GDM1 (cell line): ENCODE data around the gene TEDC1.

Experiments used
- DNase-seq: peaks from one replicate; lab custom pipeline; 2025; lab: John Stamatoyannopoulos, UW

TEDC1 gene

DNA sequence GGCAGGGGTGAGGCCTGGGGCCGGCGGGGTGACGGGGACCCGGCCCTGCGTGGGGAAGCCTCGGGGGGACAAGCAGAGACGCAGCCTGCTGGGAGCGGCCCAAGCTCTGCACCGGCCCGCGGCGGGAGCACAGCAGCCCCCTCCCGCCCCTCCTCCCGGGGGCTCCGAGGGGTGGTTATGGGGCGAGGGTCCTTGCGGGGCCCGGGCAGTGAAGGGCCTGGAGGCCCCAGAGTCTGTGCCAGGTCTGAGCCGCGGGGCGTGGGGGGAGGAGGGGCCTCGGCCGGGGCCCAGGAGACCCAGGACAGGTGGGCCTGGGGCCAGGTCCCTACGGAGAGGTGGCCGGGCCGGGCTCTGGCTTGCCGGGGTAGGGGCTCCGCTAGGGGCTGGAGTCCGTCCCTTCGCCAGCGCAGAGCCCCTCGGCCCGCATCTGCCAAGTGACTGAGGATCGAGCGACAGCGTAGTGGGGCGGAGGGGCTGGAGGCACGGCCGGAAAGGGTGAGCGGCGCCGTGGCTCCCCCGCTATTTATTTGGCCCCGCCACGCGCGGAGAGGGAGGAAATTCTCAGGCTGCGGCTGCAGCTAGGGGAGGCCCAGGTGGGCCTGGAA lies 35.8 kb downstream of the TEDC1 start:
- no peak for DNase-seq

DNA sequence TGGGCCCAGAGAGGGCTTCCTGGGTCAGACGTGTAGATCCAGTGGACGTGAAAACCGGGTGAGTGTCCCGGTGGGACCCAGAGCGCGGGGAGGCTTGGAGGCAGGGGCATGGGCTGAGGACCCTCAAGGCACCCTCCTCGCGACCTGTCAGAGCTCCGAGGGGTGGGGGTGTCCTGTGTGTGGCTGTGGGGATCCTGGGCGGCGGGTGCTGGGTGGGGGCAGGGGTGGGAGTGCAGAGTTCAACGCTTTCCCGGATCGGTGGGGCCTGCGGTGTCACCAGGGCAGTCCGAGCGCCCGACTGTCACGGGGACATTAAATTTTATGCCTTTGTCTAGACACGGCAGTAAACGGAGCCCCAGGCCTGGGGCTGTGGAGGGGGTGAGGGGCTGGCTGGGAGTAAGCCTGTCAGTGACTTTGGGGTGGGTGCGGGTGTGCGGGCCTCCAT lies 36.4 kb downstream of the TEDC1 start:
- no peak for DNase-seq

DNA sequence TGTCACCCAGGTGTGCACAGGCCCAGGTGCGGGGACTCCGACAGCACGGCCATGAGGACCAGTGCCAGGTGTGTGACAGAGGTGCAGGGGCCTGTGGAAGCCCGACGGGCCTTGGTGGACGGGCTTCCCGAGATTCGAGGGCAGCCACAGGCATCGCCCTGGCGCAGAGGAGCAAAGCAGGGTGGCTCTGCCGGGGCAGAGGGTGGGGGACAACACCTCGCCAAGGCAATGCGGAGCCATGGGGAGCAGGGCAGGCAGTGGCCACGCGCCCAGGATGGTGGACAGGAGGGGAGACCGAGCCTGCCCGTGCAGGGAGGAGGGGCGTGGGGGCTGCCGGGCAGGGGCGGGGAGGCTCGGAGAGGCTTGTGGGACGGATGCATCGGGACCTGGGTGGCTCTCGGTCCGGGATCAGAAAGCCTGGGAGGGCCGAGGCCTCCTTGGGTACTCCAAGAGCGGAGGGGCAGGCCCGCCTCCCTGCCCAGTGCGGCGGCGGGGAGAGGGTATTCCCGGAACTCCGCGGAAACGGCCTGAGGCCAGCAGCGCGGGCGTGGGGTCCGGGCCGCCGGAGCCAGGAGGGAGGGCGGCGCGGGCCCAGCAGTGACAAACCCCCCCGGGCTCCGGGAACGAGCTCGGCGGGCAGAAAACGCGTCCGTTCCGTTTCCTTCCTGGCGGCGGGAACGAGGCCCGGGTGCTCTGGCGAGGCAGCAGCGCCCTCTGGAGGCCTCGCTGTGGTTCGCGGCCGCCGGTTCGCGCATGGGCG lies 37.0 kb downstream of the TEDC1 start:
- peak; percentile 69 for DNase-seq

- no peak for DNase-seq
These were observed 37.7 kb downstream of the TEDC1 start for GRCh38 chr14:105528586-105529318.

DNA sequence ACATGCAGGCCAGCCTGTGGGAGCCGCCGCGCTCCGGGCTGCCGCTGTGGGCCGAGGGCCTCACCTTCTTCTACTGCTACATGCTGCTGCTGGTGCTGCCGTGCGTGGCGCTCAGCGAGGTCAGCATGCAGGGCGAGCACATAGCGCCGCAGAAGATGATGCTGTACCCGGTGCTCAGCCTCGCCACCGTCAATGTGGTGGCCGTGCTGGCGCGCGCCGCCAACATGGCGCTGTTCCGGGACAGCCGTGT lies 38.2 kb downstream of the TEDC1 start:
- no peak for DNase-seq

DNA sequence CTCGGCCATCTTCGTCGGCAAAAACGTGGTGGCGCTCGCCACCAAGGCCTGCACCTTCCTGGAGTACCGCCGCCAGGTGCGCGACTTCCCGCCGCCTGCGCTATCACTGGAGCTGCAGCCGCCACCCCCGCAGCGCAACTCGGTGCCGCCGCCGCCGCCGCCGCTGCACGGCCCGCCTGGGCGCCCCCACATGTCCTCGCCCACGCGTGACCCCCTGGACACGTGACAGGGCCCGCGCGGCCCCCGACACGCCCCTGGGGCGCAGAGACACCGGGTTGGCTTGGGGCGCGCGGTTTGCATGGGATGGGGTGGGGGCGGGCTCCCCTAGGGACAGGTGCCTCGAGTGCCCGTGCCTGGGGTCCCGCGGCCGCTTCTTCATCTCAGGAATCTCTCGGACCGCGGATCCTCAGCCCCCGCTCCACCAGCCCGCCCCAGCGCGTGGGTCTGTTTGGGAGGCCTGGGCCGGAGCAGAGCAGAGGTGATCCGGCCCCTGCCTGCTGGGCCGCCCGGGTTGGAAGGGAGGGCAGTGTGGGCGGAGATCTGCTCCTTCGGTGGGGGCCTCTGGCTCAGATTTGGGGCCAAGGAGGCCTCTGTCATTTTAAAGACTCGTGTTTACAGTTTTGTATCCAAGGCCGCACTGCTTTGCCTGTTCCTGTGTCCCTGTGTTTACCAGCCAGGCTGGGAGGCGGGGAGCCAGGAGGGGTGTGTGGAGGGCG lies 38.7 kb downstream of the TEDC1 start:
- DNase-seq: no peak

DNA sequence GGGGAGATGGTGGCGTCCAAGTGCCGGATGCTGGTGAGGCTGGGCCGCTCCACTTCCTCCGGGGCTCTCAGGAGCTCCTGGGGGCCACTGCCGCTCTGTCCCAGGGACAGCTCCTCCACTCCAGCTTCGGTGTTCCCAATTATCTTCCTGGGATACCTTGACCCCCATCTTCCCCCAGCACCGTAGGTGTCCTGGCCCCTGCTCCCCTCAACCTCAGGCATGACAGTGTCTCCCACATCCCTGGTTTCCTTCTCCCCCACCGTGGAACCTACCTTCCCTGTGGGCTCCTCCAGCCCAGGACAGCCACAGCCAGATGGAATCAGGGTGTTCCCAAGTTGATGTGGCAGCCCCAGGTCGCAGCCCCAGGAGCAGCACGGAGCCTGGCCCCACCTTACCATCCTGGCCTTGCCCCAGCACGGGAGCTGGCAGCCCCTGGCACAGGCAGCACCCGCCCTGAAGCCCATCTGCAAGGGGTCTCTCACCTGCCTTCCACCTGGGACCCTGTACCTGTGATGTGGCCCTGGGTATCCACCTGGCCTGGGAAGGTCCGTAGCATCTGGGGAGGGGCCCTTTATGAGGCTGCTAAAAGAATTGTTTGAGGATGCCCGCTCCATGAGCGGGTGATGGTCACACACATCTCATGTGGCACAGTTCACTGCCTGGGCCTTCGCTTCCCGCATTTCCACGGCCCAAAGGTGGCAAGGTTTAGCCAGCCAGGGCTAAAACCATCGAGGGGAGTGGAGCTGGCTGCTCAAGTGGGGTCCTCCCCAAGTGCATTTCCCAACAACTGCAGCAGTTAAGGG lies 39.4 kb downstream of the TEDC1 start:
- no peak for DNase-seq

DNA sequence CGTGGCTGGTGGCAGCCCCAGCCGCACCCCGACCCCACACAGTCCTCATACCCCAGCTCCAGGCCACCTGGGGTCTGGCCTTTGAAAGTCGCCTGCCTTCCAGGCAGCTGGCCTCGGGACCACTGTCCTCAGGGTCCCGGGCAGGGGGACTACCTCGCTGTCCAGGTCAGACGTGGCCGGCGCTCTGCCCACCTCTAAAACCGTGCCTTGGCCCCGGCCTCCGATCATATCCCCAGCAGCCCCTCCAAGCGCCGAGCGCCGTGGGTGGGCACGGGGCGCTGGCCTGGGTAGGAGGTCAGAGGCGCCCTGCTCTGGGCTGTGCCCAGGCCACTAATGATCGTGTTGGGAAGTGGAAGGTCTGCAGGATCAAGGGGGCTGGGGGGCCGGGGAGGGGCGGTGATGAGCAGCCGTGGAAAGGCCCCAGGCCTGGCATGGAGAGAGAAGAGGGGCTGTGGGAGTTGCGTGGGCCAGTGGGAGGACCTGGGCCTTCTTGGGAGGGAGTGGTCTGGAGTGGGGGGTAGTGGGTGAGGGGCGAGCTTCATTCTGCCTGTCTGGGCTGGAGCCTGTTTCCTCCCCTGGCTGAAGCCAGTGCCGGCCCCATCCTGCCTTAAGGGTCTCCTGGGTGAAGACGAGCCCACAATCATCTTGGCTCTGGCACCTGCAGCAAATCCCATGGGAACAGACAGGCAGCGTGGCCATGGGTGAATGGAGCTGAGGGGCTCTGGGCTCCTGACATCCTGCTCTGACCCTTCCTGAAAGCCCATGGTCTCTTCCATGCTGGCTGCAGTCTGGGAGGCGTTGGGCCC lies 40.2 kb downstream of the TEDC1 start:
- no peak for DNase-seq

GRCh38 chr14:105531894-105532623 lies 41.0 kb downstream of the TEDC1 start:
- DNase-seq: no peak

DNA sequence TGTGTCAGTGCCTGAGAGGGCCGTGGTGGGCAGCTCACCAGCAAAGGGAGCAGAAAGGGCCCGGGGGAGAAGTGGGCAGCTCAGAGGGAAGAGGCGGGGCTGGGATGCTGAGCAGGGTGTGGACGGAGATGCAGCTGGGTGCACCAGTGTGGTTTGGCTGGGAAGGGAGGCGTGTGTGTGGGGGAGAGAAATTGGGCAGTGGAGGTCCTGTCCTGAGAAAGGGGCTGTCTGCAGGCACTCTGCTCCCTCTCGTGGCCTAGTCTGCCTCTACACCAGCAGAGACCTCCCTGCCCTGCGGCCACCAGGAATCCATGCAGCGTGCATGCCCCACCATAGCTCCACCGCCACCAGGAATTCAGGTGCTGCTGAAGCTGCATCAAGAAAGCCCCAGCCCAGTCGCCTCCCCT lies 41.7 kb downstream of the TEDC1 start:
- no peak for DNase-seq

- no peak for DNase-seq
These were observed 42.3 kb downstream of the TEDC1 start for GRCh38 chr14:105533391-105533790.

- DNase-seq: no peak
These were observed 42.9 kb downstream of the TEDC1 start for GRCh38 chr14:105533811-105534498.

- no peak for DNase-seq
These were observed 43.5 kb downstream of the TEDC1 start for GRCh38 chr14:105534586-105534985.

- DNase-seq: no peak
These were observed 45.0 kb downstream of the TEDC1 start for GRCh38 chr14:105536051-105536450.

DNA sequence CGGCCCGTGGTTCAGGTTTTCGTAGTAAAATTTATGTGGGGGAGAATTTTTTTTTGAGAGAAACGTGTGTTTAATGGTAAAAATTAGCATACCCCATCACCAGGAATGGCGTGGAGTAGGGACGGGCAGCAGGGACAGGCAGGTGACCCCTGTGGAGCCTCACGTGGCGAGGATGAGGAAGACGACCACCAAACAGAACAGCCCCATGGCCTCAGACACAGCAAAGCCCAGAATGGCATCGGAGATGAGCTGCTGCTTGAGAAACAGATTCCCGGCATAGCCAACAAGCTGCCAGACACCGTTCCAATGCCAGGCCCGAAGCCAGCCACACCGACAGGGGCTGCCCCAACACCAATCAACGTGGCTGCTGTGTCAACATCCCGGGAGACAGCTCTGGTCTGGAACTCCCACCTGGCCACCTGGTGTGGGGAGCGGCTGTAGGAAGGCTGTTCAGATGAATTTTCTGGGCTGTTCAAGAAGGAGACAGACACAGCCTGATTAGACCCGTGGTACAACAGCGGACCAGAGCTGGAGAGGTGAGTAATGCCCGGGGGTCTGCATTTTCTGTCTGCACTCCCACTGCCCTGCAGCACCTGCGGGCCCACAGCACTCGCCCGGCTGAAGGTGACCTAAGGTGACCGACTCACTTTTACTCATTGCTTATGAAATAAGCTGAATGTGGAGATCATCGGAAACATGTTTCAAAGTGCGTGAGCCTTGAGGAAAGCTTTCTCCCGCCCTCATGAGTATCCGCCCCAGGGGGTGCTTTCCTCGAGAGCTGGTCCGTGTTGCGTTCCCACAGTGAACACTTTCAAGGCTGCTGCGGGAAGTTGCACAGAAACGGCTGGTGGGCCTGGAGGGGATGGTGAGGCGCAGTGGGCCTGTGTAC lies 45.9 kb downstream of the TEDC1 start:
- DNase-seq: no peak

GRCh38 chr14:105537580-105538474 lies 46.8 kb downstream of the TEDC1 start:
- DNase-seq: no peak

DNA sequence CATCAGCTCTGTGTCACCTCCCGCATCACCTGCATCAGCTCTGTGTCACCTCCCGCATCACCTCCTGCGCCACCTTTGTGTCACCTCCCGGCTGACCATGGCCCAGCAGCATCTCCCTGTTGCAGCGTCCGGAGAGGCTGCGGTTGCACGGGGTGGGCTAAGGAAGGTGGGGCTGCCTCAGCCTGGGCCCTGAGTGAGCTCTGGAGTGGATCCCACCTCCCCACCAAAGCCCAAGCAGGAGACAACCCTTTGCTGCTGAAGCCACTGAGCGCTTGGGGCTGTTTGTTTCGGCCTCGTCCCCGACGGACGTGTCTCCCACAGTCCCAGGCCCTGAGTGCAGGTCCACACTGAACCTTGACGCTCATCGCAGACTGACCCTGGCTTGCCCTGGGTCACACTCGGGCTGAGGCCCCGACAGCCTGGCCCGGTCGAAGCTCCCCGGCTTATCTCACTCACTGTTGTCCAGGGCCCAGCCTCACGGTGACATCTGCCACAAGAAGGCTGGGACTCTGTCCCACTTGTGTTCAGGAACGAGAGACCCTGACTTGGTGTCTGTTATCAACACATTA lies 47.5 kb downstream of the TEDC1 start:
- no peak for DNase-seq
